Lower lobe of right lung (tissue), 2 donors: ENCODE measurements around the gene MTUS2. TPM values are rescaled to one million over a fixed set of nuclear protein-coding genes. Genes with fewer than 3 reads are reported as not detected.
A peak's percentile ranks its signal among the peaks of the same experiment; 100 is the strongest.

Experiments
- ATAC-seq, 2 donors: fragments of 200-7000 bp; cut with Tn5 transposase; one replicate each; pipeline ENCODE4 v1.9.1; 2020 to 2022; ENCODE audit warnings: mild to moderate bottlenecking in 2 of 2, moderate library complexity in 2 of 2
- DNase-seq: peaks from one replicate; pipeline ENCODE4 v3.0.0-alpha.2; 2020
- H3K27ac ChIP-seq: fragments of 200-600 bp; one replicate; pipeline ENCODE4 v1.8.0; 2022
- H3K27me3 ChIP-seq: fragments of 200-600 bp; one replicate; pipeline ENCODE4 v1.8.0; 2022; ENCODE audit warnings: low read depth
- H3K36me3 ChIP-seq: fragments of 200-600 bp; one replicate; pipeline ENCODE4 v1.8.0; 2022; ENCODE audit warnings: mild to moderate bottlenecking
- H3K4me1 ChIP-seq: fragments of 200-600 bp; one replicate; pipeline ENCODE4 v1.8.0; 2022
- H3K4me3 ChIP-seq: fragments of 200-600 bp; one replicate; pipeline ENCODE4 v1.8.0; 2022; ENCODE audit warnings: mild to moderate bottlenecking
- H3K9me3 ChIP-seq: fragments of 200-600 bp; one replicate; pipeline ENCODE4 v1.8.0; 2022
- CTCF ChIP-seq: fragments of 200-600 bp; IDR thresholded peaks from one replicate; pipeline ENCODE4 v1.8.0; 2022; ENCODE audit warnings: antibody characterized with exemption, mild to moderate bottlenecking
- intact Hi-C: fragments of 100-400 bp; cut with DNase I; formaldehyde crosslinking; loops from one replicate; pipeline ENCODE4 v1.11.0; 2022
- total RNA-seq: library from RNA; stranded (reverse); fragmentation: NEBNext Ultra II Directional; extraction: Animal tissue kit (Norgen Biotek cat#: 25700); gene quantifications from one replicate; pipeline ENCODE4 v1.2.1, GENCODE V29; 2021
- donor health status: DM: no; HTN: yes; CAD: no; lungs with severe emphysema.

Gene MTUS2
- total RNA-seq, 1 donor from 2014 or later = 0.21 TPM

- H3K27ac ChIP-seq = no peak overlapping the region
- no peak for TF ChIP-seq CTCF
Observed at GRCh38 chr13:29453617-29454011, 633.5 kb downstream of the MTUS2 start.

GRCh38 chr13:29454931-29455481 lies 634.9 kb downstream of the MTUS2 start:
- Histone ChIP-seq H3K4me1 (no peaks in the 10 kb centered on the region), H3K27me3 (no peaks in the 10 kb centered on the region), H3K36me3 (no peaks in the 10 kb centered on the region), H3K9me3 (no peaks in the 10 kb centered on the region), H3K27ac (no peak overlapping the region), H3K4me3 (no peak overlapping the region)
- intact Hi-C loops = no loop called here
- ATAC-seq (peak in 1 of 2 donors; percentile 37), DNase-seq (no peak)
- no peak for TF ChIP-seq CTCF

More at GRCh38 chr13:29453617-29454011, 633.5 kb downstream of the MTUS2 start:
- intact Hi-C loops = no loop called here
- ATAC-seq (no peak), DNase-seq (no peak)
- Histone ChIP-seq H3K9me3 (no peaks in the 10 kb centered on the region), H3K4me1 (no peaks in the 10 kb centered on the region), H3K4me3 (no peak overlapping the region), H3K36me3 (no peaks in the 10 kb centered on the region), H3K27me3 (no peaks in the 10 kb centered on the region)

GRCh38 chr13:29456419-29456818 lies 636.3 kb downstream of the MTUS2 start:
- no peak for ATAC-seq
- no peak for DNase-seq
- H3K9me3 ChIP-seq = no peaks in the 10 kb centered on the region
- H3K4me3 ChIP-seq = no peak overlapping the region
- no peaks in the 10 kb centered on the region for H3K27me3 ChIP-seq
- no peaks in the 10 kb centered on the region for H3K36me3 ChIP-seq
- no peak overlapping the region for H3K27ac ChIP-seq
- no peak for TF ChIP-seq CTCF
- intact Hi-C loops = no loop called here
- no peaks in the 10 kb centered on the region for H3K4me1 ChIP-seq

- Histone ChIP-seq H3K9me3 (no peaks in the 10 kb centered on the region), H3K27ac (no peak overlapping the region), H3K4me3 (no peak overlapping the region), H3K36me3 (no peaks in the 10 kb centered on the region), H3K4me1 (no peaks in the 10 kb centered on the region), H3K27me3 (no peaks in the 10 kb centered on the region)
- ATAC-seq (no peak), DNase-seq (no peak)
- intact Hi-C loops = no loop called here
- TF ChIP-seq CTCF = no peak
Observed at GRCh38 chr13:29457299-29457698, 637.2 kb downstream of the MTUS2 start.

- no peak for TF ChIP-seq CTCF
- no peak for ATAC-seq
Observed at GRCh38 chr13:29458419-29458818, 638.3 kb downstream of the MTUS2 start.

More at GRCh38 chr13:29458419-29458818, 638.3 kb downstream of the MTUS2 start:
- H3K9me3 ChIP-seq = no peaks in the 10 kb centered on the region
- intact Hi-C loops = no loop called here
- H3K36me3 ChIP-seq = no peaks in the 10 kb centered on the region
- H3K4me3 ChIP-seq = no peak overlapping the region
- DNase-seq = no peak
- no peaks in the 10 kb centered on the region for H3K4me1 ChIP-seq
- H3K27me3 ChIP-seq = no peaks in the 10 kb centered on the region
- H3K27ac ChIP-seq = no peak overlapping the region
